ENCODE results near the gene SLC25A42.

SLC25A42 gene

GRCh38 chr19:19077103-19077502 is 13.3 kb downstream of the SLC25A42 start:
- H4K20me1 ChIP-seq (ENCODE audit: insufficient read depth, low read length): no peaks in the 10 kb centered on the region

GRCh38 chr19:19078801-19079200 is 15.0 kb downstream of the SLC25A42 start:
- no peak overlapping the region for H3K9ac ChIP-seq (ENCODE audit: low read length)
- H3K27me3 ChIP-seq (replicated peaks; ENCODE audit: insufficient read depth, low read length): no peaks in the 10 kb centered on the region
- peaks cover 89% of the 10 kb centered on the region for H3K79me2 ChIP-seq (ENCODE audit: low read length)
- no peaks in the 10 kb centered on the region for H3K4me1 ChIP-seq (ENCODE audit: low read length)
- no peaks in the 10 kb centered on the region for H4K20me1 ChIP-seq (ENCODE audit: insufficient read depth, low read length)
- H3K27ac ChIP-seq (ENCODE audit: low read length): no peak overlapping the region
- no peak overlapping the region for H2AFZ ChIP-seq (ENCODE audit: low read length)
- H3K36me3 ChIP-seq (replicated peaks; ENCODE audit: insufficient read depth, low read length): no peaks in the 10 kb centered on the region
- H3K9me3 ChIP-seq (replicated peaks; ENCODE audit: insufficient read depth, low read length): no peaks in the 10 kb centered on the region
- H3F3A ChIP-seq (ENCODE audit: insufficient read depth, low read length): no peaks in the 10 kb centered on the region
- H3K4me2 ChIP-seq (ENCODE audit: low read depth, low read length): no peak overlapping the region
- TF ChIP-seq, protein P1, sequence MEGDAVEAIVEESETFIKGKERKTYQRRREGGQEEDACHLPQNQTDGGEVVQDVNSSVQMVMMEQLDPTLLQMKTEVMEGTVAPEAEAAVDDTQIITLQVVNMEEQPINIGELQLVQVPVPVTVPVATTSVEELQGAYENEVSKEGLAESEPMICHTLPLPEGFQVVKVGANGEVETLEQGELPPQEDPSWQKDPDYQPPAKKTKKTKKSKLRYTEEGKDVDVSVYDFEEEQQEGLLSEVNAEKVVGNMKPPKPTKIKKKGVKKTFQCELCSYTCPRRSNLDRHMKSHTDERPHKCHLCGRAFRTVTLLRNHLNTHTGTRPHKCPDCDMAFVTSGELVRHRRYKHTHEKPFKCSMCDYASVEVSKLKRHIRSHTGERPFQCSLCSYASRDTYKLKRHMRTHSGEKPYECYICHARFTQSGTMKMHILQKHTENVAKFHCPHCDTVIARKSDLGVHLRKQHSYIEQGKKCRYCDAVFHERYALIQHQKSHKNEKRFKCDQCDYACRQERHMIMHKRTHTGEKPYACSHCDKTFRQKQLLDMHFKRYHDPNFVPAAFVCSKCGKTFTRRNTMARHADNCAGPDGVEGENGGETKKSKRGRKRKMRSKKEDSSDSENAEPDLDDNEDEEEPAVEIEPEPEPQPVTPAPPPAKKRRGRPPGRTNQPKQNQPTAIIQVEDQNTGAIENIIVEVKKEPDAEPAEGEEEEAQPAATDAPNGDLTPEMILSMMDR (IDR thresholded peaks at IDR 0.05; ENCODE audit: low read length): no peak
- TF ChIP-seq EZH2 (optimal IDR thresholded peaks at IDR 0.05; ENCODE audit: low read depth, low read length): no peak
- TF ChIP-seq EZH2phosphoT487 (IDR thresholded peaks at IDR 0.05; ENCODE audit: low read length): no peak
- no peak for DNase-seq
- no peak overlapping the region for H3K4me3 ChIP-seq (ENCODE audit: low read length)
- no peaks in the 10 kb centered on the region for H3K9me2 ChIP-seq (replicated peaks; ENCODE audit: insufficient read depth, low read length)

More at GRCh38 chr19:19077103-19077502, 13.3 kb downstream of the SLC25A42 start:
- Histone ChIP-seq H3K4me1 (ENCODE audit: low read length) (no peaks in the 10 kb centered on the region), H3K27ac (ENCODE audit: low read length) (no peak overlapping the region), H3K9me2 (replicated peaks; ENCODE audit: insufficient read depth, low read length) (no peaks in the 10 kb centered on the region), H3K9me3 (replicated peaks; ENCODE audit: insufficient read depth, low read length) (no peaks in the 10 kb centered on the region), H2AFZ (ENCODE audit: low read length) (no peak overlapping the region), H3K36me3 (replicated peaks; ENCODE audit: insufficient read depth, low read length) (no peaks in the 10 kb centered on the region), H3K4me2 (ENCODE audit: low read depth, low read length) (no peak overlapping the region), H3K4me3 (ENCODE audit: low read length) (no peak overlapping the region), H3F3A (ENCODE audit: insufficient read depth, low read length) (no peaks in the 10 kb centered on the region), H3K79me2 (ENCODE audit: low read length) (peaks cover 95% of the 10 kb centered on the region), H3K9ac (ENCODE audit: low read length) (no peak overlapping the region), H3K27me3 (replicated peaks; ENCODE audit: insufficient read depth, low read length) (no peaks in the 10 kb centered on the region)
- no peak for TF ChIP-seq EZH2phosphoT487 (IDR thresholded peaks at IDR 0.05; ENCODE audit: low read length)
- no peak for TF ChIP-seq EZH2 (optimal IDR thresholded peaks at IDR 0.05; ENCODE audit: low read depth, low read length)
- TF ChIP-seq, protein P1 (IDR thresholded peaks at IDR 0.05; ENCODE audit: low read length): no peak
- DNase-seq: no peak

DNA sequence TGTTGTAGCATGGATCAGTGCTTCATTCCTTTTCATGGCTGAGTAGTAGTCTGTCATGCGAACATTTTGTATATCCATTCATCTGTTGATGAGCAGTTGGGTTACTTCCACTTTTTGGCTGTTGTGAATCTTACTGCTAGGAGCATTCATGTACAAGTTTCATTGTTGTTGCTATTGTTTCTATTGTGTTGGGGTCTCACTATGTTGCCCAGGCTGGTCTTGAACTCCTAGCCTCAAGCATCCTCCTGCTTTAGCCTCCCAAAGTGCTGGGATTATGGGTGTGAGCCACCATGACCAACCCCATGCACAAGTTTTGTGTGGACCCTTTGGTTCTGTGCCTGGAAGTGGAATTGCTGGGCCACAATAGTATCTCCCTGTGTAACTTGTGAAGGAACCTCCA is 15.8 kb downstream of the SLC25A42 start:
- Histone ChIP-seq H3K4me3 (ENCODE audit: low read length) (no peak overlapping the region), H3K27ac (ENCODE audit: low read length) (no peak overlapping the region), H3F3A (ENCODE audit: insufficient read depth, low read length) (no peaks in the 10 kb centered on the region), H3K27me3 (replicated peaks; ENCODE audit: insufficient read depth, low read length) (no peaks in the 10 kb centered on the region), H3K4me1 (ENCODE audit: low read length) (no peaks in the 10 kb centered on the region), H3K9me2 (replicated peaks; ENCODE audit: insufficient read depth, low read length) (no peaks in the 10 kb centered on the region), H3K9me3 (replicated peaks; ENCODE audit: insufficient read depth, low read length) (no peaks in the 10 kb centered on the region), H3K9ac (ENCODE audit: low read length) (no peak overlapping the region), H3K4me2 (ENCODE audit: low read depth, low read length) (no peak overlapping the region), H3K79me2 (ENCODE audit: low read length) (peaks cover 89% of the 10 kb centered on the region), H2AFZ (ENCODE audit: low read length) (no peak overlapping the region), H3K36me3 (replicated peaks; ENCODE audit: insufficient read depth, low read length) (no peaks in the 10 kb centered on the region), H4K20me1 (ENCODE audit: insufficient read depth, low read length) (no peaks in the 10 kb centered on the region)
- DNase-seq: no peak
- TF ChIP-seq EZH2phosphoT487 (IDR thresholded peaks at IDR 0.05; ENCODE audit: low read length): no peak
- TF ChIP-seq, protein P1 (IDR thresholded peaks at IDR 0.05; ENCODE audit: low read length): no peak
- TF ChIP-seq EZH2 (optimal IDR thresholded peaks at IDR 0.05; ENCODE audit: low read depth, low read length): no peak
